ENCODE measurements around the gene PDE2A.
"Not testable (repeated sequence)": the region's sequence is repeated elsewhere in the genome, so short reads cannot be mapped to it uniquely, and the experiment has no call there.

PDE2A gene

DNA sequence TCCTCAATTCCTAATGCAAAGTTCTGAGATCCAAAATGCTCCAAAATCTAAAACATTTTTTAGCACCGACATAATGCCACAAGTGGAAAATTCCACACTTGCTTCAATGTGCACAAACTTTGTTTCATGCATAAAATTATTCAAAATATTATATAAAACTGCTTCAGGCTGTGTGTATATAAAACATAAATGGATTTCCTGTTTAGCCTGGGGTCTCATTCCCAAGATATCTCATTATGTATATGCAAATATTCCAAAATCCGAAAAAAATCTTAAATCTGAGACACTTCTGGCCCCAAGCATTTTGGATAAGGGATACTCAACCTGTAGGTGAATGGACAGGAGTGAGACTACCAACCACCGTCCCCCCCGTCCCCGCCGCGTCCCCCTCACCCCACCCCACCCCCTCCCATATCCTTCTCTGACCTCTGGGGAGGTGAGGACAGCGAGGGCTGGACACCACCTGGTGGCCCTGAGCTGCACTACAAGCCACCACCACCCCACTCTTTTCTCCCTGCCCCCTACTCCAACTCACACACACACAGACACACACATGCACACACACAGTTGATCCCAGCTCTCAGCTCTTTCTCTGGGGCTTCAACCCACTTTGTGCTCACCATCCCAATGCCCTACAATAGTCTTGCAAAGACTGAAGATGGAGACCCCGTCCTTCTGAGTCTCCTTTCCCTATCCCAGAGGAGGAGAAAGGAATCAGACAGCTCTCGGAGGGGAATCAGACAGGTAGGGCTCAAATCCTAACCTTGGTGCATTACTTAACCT is 101.0 kb downstream of the PDE2A start:
- DNase-seq (ENCODE audit: low spot score) = peak; percentile 67
- TF ChIP-seq, protein P1, sequence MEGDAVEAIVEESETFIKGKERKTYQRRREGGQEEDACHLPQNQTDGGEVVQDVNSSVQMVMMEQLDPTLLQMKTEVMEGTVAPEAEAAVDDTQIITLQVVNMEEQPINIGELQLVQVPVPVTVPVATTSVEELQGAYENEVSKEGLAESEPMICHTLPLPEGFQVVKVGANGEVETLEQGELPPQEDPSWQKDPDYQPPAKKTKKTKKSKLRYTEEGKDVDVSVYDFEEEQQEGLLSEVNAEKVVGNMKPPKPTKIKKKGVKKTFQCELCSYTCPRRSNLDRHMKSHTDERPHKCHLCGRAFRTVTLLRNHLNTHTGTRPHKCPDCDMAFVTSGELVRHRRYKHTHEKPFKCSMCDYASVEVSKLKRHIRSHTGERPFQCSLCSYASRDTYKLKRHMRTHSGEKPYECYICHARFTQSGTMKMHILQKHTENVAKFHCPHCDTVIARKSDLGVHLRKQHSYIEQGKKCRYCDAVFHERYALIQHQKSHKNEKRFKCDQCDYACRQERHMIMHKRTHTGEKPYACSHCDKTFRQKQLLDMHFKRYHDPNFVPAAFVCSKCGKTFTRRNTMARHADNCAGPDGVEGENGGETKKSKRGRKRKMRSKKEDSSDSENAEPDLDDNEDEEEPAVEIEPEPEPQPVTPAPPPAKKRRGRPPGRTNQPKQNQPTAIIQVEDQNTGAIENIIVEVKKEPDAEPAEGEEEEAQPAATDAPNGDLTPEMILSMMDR (IDR thresholded peaks at IDR 0.05; ENCODE audit: extremely low read depth, missing control alignments) = peak; percentile 52

DNA sequence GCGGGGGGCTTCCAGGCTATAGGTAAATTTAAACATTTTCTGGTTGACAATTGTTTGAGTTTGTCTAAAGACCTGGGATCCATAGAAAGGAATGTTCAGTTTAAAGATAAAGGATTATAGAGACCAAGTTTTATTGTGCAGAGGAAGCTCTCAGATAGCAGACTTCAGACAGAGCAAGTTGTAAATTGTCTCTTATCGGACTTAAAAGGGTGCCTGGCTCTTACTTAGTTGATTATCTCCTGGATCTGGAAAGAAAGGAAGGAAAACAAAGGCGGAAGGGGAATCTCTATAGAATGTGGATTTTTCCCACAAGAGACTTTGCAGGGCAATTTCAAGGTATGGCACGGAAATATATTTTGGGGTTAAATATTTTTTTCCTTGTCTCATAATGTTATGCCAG is 101.7 kb downstream of the PDE2A start:
- not testable (repeated sequence) for DNase-seq (ENCODE audit: low spot score)

DNA sequence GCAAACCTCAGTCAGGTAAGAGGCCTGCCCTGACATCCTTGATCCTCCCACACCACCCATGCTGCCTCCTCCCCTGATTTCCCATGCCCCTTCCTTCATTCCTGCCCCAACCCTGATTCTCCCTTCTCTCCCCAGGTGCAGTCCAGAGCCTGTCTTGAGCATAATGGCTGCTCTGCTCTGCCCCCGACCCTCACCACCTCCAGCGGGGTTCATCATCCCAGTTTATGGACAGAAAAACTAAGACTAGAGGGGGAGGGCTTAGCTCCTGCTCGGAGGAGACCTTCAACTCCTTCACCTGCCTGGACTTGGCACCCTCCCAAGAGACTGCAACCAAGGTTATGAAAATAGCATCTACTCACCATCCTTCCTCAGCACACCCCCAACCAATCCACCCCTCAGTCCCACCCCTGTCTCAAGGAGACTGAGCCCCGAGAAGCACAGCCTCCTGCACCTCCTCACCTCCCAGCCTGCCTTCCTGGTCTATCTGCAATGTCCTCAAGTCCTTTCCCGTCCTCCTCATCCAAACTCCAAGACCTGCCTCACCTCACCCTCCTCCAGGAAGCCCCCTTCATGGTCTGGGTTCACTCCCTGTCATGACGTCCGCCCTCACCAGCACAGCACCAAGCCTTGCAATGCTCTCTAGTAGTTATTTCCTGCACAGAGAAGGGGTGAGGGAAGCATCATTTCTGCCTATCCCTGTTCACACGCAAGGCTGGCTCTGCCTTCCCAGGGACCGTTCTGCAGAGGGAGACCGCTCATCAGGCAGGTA is 103.1 kb downstream of the PDE2A start:
- TF ChIP-seq, protein P1 (IDR thresholded peaks at IDR 0.05; ENCODE audit: extremely low read depth, missing control alignments) = no peak
- DNase-seq (ENCODE audit: low spot score) = no peak

DNA sequence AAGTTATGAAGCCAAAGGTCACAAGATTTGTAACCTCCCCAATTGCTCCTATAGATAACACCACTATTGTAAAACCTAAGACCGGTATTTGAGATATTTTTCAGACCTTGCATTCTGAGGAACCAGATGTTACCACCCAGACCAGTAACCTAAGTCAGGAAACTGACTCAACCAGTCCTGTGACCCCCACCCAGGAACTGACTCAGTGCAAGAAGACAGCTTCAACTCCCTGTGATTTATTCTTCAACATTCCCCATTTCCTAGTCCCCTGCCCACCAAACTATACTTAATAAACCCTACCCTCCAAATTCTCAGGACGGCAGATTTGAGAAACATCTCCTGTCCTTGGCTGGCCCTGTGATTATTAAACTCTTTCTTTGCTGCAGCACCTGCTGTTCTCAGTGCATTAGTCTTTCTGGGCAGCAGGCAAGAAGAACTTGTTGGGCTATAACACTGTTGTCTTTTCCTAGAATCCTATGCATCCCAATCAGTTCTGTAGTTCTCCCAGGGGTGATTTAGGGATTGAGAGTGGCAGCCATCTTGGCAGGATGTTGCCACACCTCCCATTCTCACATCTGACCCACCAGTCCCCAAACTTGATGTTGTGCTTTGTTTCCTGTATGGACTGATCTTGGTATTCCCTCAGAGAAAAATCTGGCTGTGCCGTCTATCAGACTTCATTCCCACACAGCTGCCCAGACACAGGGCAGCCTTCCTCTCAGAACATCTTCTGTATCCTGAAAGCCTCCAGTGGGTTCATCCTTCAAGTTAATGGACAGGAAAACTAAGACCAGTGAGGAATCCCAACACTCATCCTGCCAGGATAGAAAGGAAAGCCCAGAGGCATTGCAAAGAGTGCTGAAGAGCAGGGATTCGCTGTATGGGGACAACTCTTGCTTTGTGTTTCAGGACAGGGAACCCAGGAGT is 104.0 kb downstream of the PDE2A start:
- no peak for DNase-seq (ENCODE audit: low spot score)
- TF ChIP-seq, protein P1 (IDR thresholded peaks at IDR 0.05; ENCODE audit: extremely low read depth, missing control alignments) = no peak

DNA sequence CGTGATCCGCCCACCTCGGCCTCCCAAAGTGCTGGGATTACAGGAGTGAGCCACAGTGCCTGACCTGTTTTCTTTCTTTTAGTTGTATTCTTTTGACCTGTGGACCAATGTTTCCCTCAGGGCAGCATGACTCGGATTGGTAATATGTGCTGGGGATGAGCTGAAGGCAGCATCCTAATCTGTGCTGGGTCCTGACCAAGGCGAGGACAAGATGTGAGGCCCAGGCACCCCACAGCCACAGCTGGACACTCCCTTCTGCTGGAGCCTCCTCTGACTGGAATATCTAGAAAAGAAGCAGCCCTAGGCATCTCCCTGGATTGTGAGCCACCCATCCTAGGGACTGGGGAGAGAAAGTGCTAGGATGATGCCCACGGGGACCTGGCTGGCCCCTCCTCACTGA is 105.4 kb downstream of the PDE2A start:
- TF ChIP-seq, protein P1 (IDR thresholded peaks at IDR 0.05; ENCODE audit: extremely low read depth, missing control alignments) = no peak
- no peak for DNase-seq (ENCODE audit: low spot score)

DNA sequence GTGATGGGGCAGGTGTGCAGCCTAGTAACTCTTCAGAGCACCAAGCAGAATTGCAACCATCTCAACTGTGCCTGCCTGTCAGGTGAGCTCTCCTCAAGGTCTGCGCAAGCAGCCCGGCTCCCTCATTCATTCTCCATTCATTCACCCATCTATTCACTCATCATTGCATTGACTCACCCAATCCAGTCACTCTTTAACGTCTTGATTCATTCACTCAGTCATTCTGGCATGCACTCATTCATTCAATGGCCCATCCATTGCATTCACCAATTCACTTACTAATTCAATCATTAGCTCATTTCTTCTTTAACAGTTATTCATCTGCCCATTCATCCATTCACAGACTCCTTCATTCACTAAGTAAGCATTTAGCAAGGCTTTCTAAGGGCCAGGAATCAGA is 111.8 kb downstream of the PDE2A start:
- TF ChIP-seq, protein P1 (IDR thresholded peaks at IDR 0.05; ENCODE audit: extremely low read depth, missing control alignments) = no peak
- no peak for DNase-seq (ENCODE audit: low spot score)

DNA sequence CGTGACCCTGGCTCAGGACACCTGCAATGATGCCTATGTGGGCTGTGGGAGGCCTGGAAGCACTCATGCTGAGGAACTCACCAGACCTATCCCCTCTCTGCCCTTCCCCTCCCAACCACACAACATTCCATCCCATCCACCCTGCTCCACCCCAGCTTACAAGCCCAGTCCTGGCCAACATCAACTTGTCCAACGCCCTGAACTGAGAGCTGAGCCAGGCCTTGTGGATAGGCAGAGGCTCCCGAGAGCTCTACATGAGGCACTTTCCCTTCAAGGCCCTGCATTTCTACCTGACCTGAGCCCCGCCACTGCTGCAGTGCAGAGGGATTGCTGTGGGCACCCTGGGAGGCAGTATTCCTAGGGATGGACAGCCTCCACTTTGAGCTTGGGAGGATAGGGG is 112.4 kb downstream of the PDE2A start:
- TF ChIP-seq, protein P1 (IDR thresholded peaks at IDR 0.05; ENCODE audit: extremely low read depth, missing control alignments) = no peak
- DNase-seq (ENCODE audit: low spot score) = no peak

DNA sequence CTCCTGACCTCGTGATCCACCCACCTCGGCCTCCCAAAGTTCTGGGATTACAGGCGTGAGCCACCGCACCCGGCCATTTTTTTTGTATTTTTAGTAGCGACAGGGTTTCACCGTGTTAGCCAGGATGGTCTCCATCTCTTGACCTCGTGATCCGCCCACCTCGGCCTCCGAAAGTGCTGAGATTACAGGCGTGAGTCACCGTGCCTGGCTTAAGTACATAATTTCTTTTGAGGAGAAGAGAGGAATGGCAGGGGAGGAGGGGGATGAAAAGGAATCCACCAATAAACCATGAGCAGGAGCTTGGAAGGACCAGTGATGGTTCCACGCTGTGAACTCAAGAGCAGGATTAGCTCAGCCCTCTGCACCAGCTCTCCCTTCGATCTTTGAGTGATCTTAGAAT is 113.4 kb downstream of the PDE2A start:
- not testable (repeated sequence) for DNase-seq (ENCODE audit: low spot score)

Measured in GM20000 (cell line).